HS-5 (cell line): ENCODE results near the gene TAS2R50.
"Not testable (repeated sequence)": the region's sequence is repeated elsewhere in the genome, so short reads cannot be mapped to it uniquely, and the experiment has no call there.

Source experiments
- DNase-seq: peaks from one replicate; pipeline ENCODE4 v3.0.0-alpha.2; 2012; ENCODE audit warnings: low read depth

Gene TAS2R50, protein sequence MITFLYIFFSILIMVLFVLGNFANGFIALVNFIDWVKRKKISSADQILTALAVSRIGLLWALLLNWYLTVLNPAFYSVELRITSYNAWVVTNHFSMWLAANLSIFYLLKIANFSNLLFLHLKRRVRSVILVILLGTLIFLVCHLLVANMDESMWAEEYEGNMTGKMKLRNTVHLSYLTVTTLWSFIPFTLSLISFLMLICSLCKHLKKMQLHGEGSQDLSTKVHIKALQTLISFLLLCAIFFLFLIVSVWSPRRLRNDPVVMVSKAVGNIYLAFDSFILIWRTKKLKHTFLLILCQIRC

DNA sequence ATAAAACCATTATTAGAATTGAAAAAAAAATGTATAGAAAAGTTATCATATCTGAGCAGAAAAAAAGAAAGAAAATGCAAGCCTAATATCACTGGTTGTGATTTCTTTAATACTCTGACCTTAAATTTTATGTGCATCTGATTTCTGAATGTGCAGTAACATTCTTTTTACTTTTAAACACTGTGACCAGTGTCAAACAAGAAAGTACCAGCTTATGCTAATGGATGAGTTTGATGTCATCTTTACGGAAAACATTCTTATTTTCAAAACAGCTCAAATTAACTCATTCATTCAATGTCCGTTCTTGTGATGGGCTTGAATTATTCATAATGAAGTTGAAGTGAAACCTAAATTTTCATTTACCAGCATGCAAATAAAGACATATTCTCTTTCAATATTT lies at the start of gene TAS2R50:
TAS2R50 (minus strand) TSS at position 101 of the 400 bp plus-strand sequence; CDS start at position 49, 52 bp downstream.
- no peak for DNase-seq

GRCh38 chr12:11033959-11034358 lies 47.2 kb upstream of the TAS2R50 start:
- DNase-seq = not testable (repeated sequence)

DNA sequence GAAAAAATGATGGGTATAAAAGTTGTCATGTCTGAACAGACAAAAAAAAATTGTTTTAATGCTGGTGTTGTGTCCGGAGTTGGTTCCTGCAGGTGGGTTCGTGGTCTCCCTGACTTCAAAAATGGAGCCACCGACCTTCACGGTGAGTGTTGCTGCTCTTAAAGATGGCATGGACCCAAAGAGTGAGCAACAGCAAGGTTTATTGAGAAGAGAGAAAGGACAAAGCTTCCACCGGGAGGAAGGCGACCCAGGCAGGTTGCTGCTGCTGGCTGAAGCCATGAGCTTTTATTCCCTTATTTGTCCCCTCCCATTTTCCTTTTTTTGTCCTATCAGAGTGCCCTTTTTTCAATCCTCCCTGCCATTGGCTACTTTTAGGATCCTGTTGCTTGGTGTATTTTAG lies 44.6 kb upstream of the TAS2R50 start, which contains the start of gene TAS2R31:
TAS2R31 (minus strand) TSS at position 101 of the 400 bp plus-strand sequence; CDS start at position 29, 72 bp downstream.
- DNase-seq = no peak

DNA sequence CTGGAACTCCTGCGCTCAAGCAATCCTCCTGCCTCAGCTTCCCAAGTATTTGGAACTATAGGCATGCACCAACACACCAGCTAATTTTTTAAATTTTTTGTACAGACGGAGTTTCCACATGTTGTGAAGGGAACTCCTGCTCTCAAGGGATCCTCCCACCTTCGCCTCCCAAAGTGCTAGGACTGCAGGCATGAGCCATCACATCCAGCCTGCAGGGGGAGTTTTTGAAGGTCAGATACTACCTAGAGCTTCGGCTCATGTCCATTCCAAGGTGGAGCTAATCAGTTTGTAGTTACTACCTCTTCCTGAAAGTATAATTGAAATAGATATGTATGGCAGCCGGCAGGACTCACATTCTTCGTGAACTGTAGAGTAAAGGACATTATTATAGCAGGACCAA lies 39.4 kb upstream of the TAS2R50 start:
- no peak for DNase-seq

- DNase-seq = no peak
Measured at GRCh38 chr12:11023387-11023786, 36.7 kb upstream of the TAS2R50 start.

GRCh38 chr12:11022520-11022919 lies 35.8 kb upstream of the TAS2R50 start, which contains the start of gene TAS2R19:
Gene TAS2R19, minus strand, starts transcription at chr12:11022620. Its CDS starts 49 bp downstream, at chr12:11022571.
- DNase-seq = no peak

DNA sequence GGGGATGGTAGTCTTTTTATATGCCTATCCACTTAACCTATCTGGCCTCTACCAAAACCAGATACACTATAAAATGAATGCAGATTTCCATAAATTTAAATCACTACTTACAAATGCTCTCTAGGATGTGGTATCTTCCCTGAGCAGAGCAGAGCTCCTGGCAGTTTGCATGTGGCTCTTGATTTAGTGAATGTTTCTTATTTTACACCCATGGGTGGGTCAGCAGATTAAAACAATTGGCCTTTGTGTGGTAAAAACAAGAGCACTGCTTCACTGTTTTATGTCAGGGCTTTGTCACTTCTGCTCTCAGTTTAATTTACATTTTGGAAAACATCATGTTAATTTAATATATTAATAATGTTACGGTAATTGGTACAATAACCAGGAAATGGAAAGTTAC lies 30.2 kb upstream of the TAS2R50 start:
- no peak for DNase-seq

GRCh38 chr12:11015775-11016430 lies 29.2 kb upstream of the TAS2R50 start:
- DNase-seq = no peak

DNA sequence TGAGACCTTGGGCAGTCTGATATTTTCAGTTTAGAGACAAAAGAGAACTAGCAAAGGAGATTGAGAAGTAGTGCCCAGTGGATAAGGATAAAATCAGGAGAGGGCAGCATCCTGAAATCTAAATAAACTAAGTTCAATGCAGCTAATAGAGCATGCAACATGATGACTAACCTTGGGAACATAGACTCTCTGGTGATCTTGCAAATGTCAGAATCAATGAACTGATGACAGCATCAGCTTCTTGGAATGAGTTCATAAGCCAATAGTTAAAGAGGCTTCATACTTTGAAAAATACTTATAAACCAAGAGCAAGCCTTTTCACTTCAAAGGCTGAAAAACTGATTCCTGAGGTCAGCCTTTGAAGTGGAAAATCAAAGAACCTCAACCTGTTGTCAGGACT lies 27.5 kb upstream of the TAS2R50 start:
- no peak for DNase-seq

DNA sequence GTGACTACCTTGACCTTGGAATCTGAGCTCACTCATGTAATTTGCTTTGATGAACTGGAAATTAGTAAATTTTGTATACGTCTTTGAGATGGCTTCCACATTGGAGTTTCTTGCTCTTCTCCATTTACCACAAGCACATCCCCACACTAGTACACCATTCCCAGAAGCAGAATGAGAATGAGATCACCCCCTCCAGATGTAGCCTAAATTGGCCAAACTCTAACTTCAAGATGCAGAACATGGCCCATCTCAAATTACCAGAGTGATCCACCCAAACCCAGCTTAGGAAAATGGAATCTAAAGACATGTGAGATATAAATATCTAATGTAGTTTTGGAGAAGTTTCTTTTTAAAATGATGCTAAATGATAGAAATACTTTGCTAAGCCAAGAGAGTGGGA lies 20.9 kb upstream of the TAS2R50 start:
- no peak for DNase-seq

- no peak for DNase-seq
Measured at GRCh38 chr12:10998204-10998603, 11.5 kb upstream of the TAS2R50 start, which contains the start of gene TAS2R20. Gene TAS2R20, minus strand, starts transcription at chr12:10998304. Its CDS starts 429 bp downstream, at chr12:10997875.

GRCh38 chr12:10994307-10994706 lies 7.6 kb upstream of the TAS2R50 start:
- DNase-seq = no peak

- no peak for DNase-seq
Measured at GRCh38 chr12:10989107-10989506, 2.4 kb upstream of the TAS2R50 start.

- no peak for DNase-seq
Measured at GRCh38 chr12:10982244-10982643, 4.5 kb downstream of the TAS2R50 start.

GRCh38 chr12:10974965-10975364 lies 11.7 kb downstream of the TAS2R50 start:
- DNase-seq = no peak

DNA sequence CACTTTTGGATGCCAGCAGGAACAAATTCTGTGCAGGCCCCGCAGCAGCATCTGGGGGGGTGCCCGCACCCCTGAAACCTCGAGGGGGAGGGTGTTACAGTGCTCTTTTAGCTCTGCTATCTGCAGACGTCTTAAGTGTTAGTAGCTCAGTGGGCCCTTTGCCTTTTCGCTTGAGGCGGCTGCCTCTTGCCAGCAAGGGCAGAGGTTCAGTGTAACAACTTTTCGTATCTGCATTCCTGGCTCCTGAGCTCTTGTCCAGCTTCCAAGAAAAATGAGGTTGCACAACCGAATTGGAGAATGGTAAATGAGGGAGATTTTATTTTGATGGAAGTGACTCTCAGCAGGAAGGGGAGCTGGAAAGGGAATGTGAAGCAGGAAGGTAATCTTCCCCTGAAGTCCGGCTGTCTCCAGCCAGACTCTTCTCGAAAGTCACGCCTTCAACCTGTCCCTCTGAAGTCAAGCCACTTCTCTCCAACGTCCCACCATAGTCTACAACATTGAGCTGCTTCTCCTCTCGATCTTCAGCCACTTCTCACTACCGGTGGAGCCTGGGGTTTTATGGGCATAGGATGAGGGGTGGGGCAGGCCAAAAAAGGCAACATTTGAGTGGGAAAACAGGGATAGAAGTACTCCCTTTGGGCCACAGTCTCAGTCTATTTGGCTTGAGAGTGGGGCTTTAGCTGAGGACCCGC lies 17.8 kb downstream of the TAS2R50 start:
- DNase-seq = peak; percentile 40

DNA sequence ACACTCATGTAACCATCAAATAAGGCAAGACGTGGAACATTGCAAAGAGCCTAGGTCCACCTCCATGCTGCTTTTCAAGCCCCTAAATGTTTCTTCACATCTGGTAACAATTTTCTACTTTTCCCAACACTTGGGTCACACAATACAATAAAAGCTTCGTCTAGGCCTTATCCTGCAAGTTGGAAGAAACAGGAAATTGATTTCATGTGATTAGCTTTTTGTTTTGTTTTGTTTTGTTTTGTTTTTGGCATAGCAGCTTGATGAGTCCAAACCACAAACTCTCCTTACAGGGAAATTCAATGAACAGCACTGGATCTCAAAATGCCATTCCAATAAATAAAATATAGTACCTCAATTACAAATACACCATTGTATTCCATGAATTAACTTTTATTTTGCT lies 19.3 kb downstream of the TAS2R50 start:
- peak; percentile 56 for DNase-seq

- DNase-seq = no peak
Measured at GRCh38 chr12:10966314-10966713, 20.4 kb downstream of the TAS2R50 start.

- DNase-seq = no peak
Measured at GRCh38 chr12:10965476-10965875, 21.2 kb downstream of the TAS2R50 start.

- no peak for DNase-seq
Measured at GRCh38 chr12:10960211-10960610, 26.5 kb downstream of the TAS2R50 start.

GRCh38 chr12:10959804-10960203 lies 26.9 kb downstream of the TAS2R50 start:
- no peak for DNase-seq

GRCh38 chr12:10957741-10958140 lies 29.0 kb downstream of the TAS2R50 start:
- DNase-seq = no peak

DNA sequence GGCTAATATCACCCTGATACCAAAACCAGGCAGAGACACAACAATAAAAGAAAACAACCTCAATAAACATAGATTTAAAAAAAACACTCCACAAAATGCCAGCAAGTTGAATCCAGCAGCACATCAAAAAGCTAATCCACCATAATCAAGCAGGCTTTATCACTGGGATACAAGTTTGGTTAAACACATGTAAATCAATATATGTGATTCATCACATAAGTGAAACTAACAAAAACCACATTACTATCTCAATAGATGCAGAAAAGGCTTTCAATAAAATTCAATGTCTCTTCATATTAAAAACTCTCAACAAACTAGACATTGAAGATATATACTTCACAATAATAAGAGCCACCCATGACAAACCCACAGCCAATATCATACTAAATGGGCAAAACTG lies 30.6 kb downstream of the TAS2R50 start:
- DNase-seq = no peak
